H9 (cell line): Measurements from ENCODE around the gene SCN8A. TPM values are rescaled to one million over a fixed set of nuclear protein-coding genes. Genes with fewer than 3 reads are reported as not detected.

Source experiments
- DNase-seq: peaks from one replicate; pipeline ENCODE4 v3.0.0-alpha.2; 2017
- H2AFZ ChIP-seq: one replicate; pipeline ENCODE4 v1.6.1; 2013; ENCODE audit warnings: mild to moderate bottlenecking, low read length, control low read depth, moderate library complexity
- H2AK5ac ChIP-seq: 2 replicates; pipeline ENCODE4 v1.6.1; 2013; ENCODE audit warnings: low read length, control low read depth, mixed read lengths; ENCODE audit not compliant: insufficient read length
- H2BK120ac ChIP-seq: one replicate; pipeline ENCODE4 v1.6.1; 2013; ENCODE audit warnings: low read depth, mild to moderate bottlenecking, low read length, control low read depth, inconsistent platforms; ENCODE audit not compliant: poor library complexity, severe bottlenecking
- H2BK12ac ChIP-seq: 2 replicates; pipeline ENCODE4 v1.6.1; 2013; ENCODE audit warnings: low read length, control low read depth, mixed read lengths, low read depth; ENCODE audit not compliant: insufficient read length
- H2BK15ac ChIP-seq: 2 replicates; pipeline ENCODE4 v1.6.1; 2013; ENCODE audit warnings: low read depth, low read length, control low read depth
- H2BK20ac ChIP-seq: one replicate; pipeline ENCODE4 v1.6.1; 2013; ENCODE audit warnings: low read depth, mild to moderate bottlenecking, low read length, control low read depth, inconsistent platforms; ENCODE audit not compliant: poor library complexity, severe bottlenecking
- H2BK5ac ChIP-seq: 2 replicates; pipeline ENCODE4 v1.6.1; 2013; ENCODE audit warnings: low read length, control low read depth, mixed read lengths; ENCODE audit not compliant: insufficient read length
- H3K14ac ChIP-seq: 2 replicates; pipeline ENCODE4 v1.6.1; 2013; ENCODE audit warnings: low read length, control low read depth; ENCODE audit not compliant: insufficient read depth
- H3K18ac ChIP-seq: 2 replicates; pipeline ENCODE4 v1.6.1; 2013; ENCODE audit warnings: low read depth, mild to moderate bottlenecking, mixed read lengths, low read length, control low read depth; ENCODE audit not compliant: insufficient read length
- H3K23ac ChIP-seq: 2 replicates; pipeline ENCODE4 v1.6.1; 2013; ENCODE audit warnings: low read length, control low read depth, mixed read lengths, low read depth; ENCODE audit not compliant: insufficient read length
- H3K23me2 ChIP-seq: 2 replicates; pipeline ENCODE4 v1.6.1; 2013; ENCODE audit warnings: low read depth, mild to moderate bottlenecking, mixed read lengths, low read length, control low read depth; ENCODE audit not compliant: insufficient read length, poor library complexity, severe bottlenecking
- H3K27ac ChIP-seq: 2 replicates; pipeline ENCODE4 v1.5.1; 2013; ENCODE audit warnings: low read length, control low read depth, mixed read lengths, low read depth; ENCODE audit not compliant: insufficient read length
- H3K27me3 ChIP-seq: 2 replicates; pipeline ENCODE4 v1.6.1; 2013; ENCODE audit warnings: low read length, control low read depth, inconsistent platforms; ENCODE audit not compliant: insufficient read depth
- H3K4ac ChIP-seq: 2 replicates; pipeline ENCODE4 v1.6.1; 2013; ENCODE audit warnings: low read depth, mild to moderate bottlenecking, control low read depth, inconsistent platforms, low read length, moderate library complexity
- H3K4me1 ChIP-seq: 2 replicates; pipeline ENCODE4 v1.6.1; 2013; ENCODE audit warnings: low read length, control low read depth, inconsistent platforms; ENCODE audit not compliant: insufficient read depth
- H3K4me2 ChIP-seq: 2 replicates; pipeline ENCODE4 v1.6.1; 2013; ENCODE audit warnings: low read length, control low read depth, mixed read lengths; ENCODE audit not compliant: insufficient read length, insufficient read depth
- H3K56ac ChIP-seq: 2 replicates; pipeline ENCODE4 v1.6.1; 2013; ENCODE audit warnings: low read depth, mild to moderate bottlenecking, mixed read lengths, low read length, control low read depth; ENCODE audit not compliant: insufficient read length
- H3K79me1 ChIP-seq: 2 replicates; pipeline ENCODE4 v1.6.1; 2013; ENCODE audit warnings: low read depth, mild to moderate bottlenecking, moderate library complexity, low read length, control low read depth, inconsistent platforms; ENCODE audit not compliant: insufficient read depth, poor library complexity, severe bottlenecking
- H3K79me2 ChIP-seq: 2 replicates; pipeline ENCODE4 v1.6.1; 2013; ENCODE audit warnings: low read length, control low read depth, inconsistent platforms; ENCODE audit not compliant: insufficient read depth
- H3K9ac ChIP-seq: 2 replicates; pipeline ENCODE4 v1.6.1; 2013; ENCODE audit warnings: low read length, control low read depth, mixed read lengths; ENCODE audit not compliant: insufficient read length; ENCODE audit errors: extremely low read depth
- H3K9me3 ChIP-seq: one replicate; pipeline ENCODE4 v1.6.1; 2013; ENCODE audit warnings: low read depth, low read length, inconsistent platforms; ENCODE audit not compliant: control insufficient read depth
- H3T11ph ChIP-seq: one replicate; pipeline ENCODE4 v1.6.1; 2013; ENCODE audit warnings: mild to moderate bottlenecking, low read length, control low read depth, inconsistent platforms
- H4K20me1 ChIP-seq: one replicate; pipeline ENCODE4 v1.6.1; 2013; ENCODE audit not compliant: control insufficient read depth, insufficient read length, insufficient read depth
- H4K5ac ChIP-seq: 2 replicates; pipeline ENCODE4 v1.6.1; 2013; ENCODE audit warnings: low read depth, mild to moderate bottlenecking, mixed read lengths, low read length, control low read depth; ENCODE audit not compliant: insufficient read length
- H4K8ac ChIP-seq: replicated peaks from 2 replicates; pipeline ENCODE4 v1.6.1; 2013; ENCODE audit warnings: low read length, control low read depth, mixed read lengths, low read depth; ENCODE audit not compliant: insufficient read length
- H4K91ac ChIP-seq: 2 replicates; pipeline ENCODE4 v1.6.1; 2013; ENCODE audit warnings: low read depth, mild to moderate bottlenecking, moderate library complexity, mixed read lengths, low read length, control low read depth; ENCODE audit not compliant: insufficient read length
- H3K27ac Mint-ChIP-seq, 3 experiments: 2 replicates in 2 of 3; 3 replicates in 1 of 3; pipeline ENCODE4 v1.8.0; 2020 to 2021; ENCODE audit warnings: mixed read lengths in 3 of 3, mild to moderate bottlenecking in 1 of 3, moderate library complexity in 1 of 3
- H3K27me3 Mint-ChIP-seq: 2 replicates; pipeline ENCODE4 v1.8.0; 2021; ENCODE audit warnings: low read depth, mild to moderate bottlenecking, moderate library complexity, mixed read lengths
- H3K36me3 Mint-ChIP-seq, 3 experiments: 2 replicates in 2 of 3; 3 replicates in 1 of 3; pipeline ENCODE4 v1.8.0; 2020 to 2021; ENCODE audit warnings: low read depth in 3 of 3, mixed read lengths in 3 of 3; ENCODE audit not compliant: insufficient read depth in 1 of 3
- H3K4me1 Mint-ChIP-seq, 2 experiments: 2 replicates each; pipeline ENCODE4 v1.8.0; 2020; ENCODE audit warnings: mixed read lengths in 2 of 2
- H3K4me3 Mint-ChIP-seq, 2 experiments: 2 replicates in 1 of 2; 3 replicates in 1 of 2; pipeline ENCODE4 v1.8.0; 2020 to 2021; ENCODE audit warnings: mild to moderate bottlenecking in 2 of 2, mixed read lengths in 2 of 2, moderate library complexity in 1 of 2
- H3K9me3 Mint-ChIP-seq, 2 experiments: 2 replicates in 1 of 2; 3 replicates in 1 of 2; pipeline ENCODE4 v1.8.0; 2020; ENCODE audit warnings: mild to moderate bottlenecking in 2 of 2, mixed read lengths in 2 of 2, moderate library complexity in 1 of 2
- WGBS: extraction: QIAGEN DNeasy Blood & Tissue Kit; methylation state at CpG from one replicate; pipeline ENCODE4 v1.1.7; 2013; ENCODE audit warnings: missing lambda C conversion rate, low lambda C conversion rate, mixed read lengths; ENCODE audit not compliant: insufficient read length; ENCODE audit errors: extremely low coverage; 5-methylcytosine and 5-hydroxymethylcytosine counted together
- total RNA-seq: library from RNA; stranded (reverse); gene quantifications from 2 replicates; pipeline ENCODE4 v1.2.1, GENCODE V29; 2021
- TF ChIP-seq, protein P1 (sequence below): fragments of 200-600 bp; sonication (generic); conservative IDR thresholded peaks from 3 replicates; pipeline ENCODE4 v1.8.0; 2021; ENCODE audit warnings: antibody characterized with exemption, mild to moderate bottlenecking

SCN8A gene
- total RNA-seq, 1 experiment from 2014 or later: 15.2 TPM

DNA sequence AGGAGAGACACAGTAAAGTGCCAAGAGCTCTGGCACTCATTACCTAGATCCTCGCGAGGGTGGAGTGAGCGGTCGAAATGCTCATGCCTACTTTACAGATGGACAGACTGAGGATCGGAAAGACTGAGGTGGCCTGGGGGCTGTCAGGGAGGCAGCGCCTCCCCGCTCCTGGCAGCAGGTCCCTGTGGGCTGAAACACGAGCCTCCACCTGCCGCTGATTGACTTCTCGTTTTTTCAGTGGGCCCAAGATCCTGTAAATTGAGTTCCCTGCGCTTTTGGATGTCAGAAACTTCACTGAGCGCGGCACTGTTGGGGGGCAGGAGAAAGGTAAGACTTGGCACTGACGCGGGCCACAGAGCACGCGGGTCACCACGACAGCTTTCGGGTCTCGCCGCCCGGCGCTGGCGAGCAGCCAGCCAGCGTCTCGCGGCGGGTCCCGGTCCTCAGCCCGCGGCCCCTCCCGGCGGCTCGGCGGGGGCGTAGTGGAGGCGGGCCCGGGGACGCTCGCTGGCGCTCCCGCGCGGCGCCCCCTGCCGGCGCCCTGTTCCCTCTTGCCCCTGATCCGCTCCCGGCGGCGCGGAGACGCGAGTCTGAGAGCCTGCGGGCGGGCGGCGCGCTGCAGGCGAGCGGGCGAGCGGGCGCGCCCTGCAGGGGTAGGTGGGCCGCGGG is 552 bp upstream of the SCN8A start:
- no peaks in the 10 kb centered on the region for H3K27me3 ChIP-seq
- H4K5ac ChIP-seq: no peak overlapping the region
- H2AK5ac ChIP-seq: no peak overlapping the region
- no peak overlapping the region for H2BK5ac ChIP-seq
- H3K23me2 ChIP-seq: peaks cover 4% of the 10 kb centered on the region
- Mint-ChIP-seq H3K4me3 (peak overlapping the region; percentile 78 to 86), H3K4me1 (peaks cover 26 to 29% of the 10 kb centered on the region in 2 experiments), H3K27ac (peak overlapping the region in 2 of 3 experiments; percentile 26 to 50; a peak in 3 of 7 replicates), H3K9me3 (no peaks in the 10 kb centered on the region; a peak in 1 of 5 replicates), H3K27me3 (peaks cover 21% of the 10 kb centered on the region), H3K36me3 (peaks cover 1 to 6% (median 1%) of the 10 kb centered on the region in 3 experiments; a peak in 5 of 7 replicates)
- no peak overlapping the region for H3T11ph ChIP-seq
- H4K8ac ChIP-seq: no peak overlapping the region
- H3K79me1 ChIP-seq: no peaks in the 10 kb centered on the region
- no peak overlapping the region for H3K14ac ChIP-seq
- WGBS: no CpG with 5 or more reads among the region's 67 CpGs
- DNase-seq: no peak
- H4K91ac ChIP-seq: no peak overlapping the region
- no peak overlapping the region for H3K56ac ChIP-seq
- H3K9ac ChIP-seq: peak overlapping the region; percentile 49
- H3K4me1 ChIP-seq: peaks cover 2% of the 10 kb centered on the region; the same call in 1 of the 2 replicates
- no peak overlapping the region for H3K4ac ChIP-seq
- H3K79me2 ChIP-seq: peaks cover 7% of the 10 kb centered on the region; the same call in 1 of the 2 replicates
- no peak overlapping the region for H3K27ac ChIP-seq
- H2AFZ ChIP-seq: no peak overlapping the region
- H2BK20ac ChIP-seq: no peak overlapping the region
- no peaks in the 10 kb centered on the region for H3K9me3 ChIP-seq
- no peaks in the 10 kb centered on the region for H4K20me1 ChIP-seq
- H3K23ac ChIP-seq: no peak overlapping the region
- H2BK15ac ChIP-seq: no peak overlapping the region
- H3K18ac ChIP-seq: no peak overlapping the region
- peak overlapping the region; percentile 23 for H3K4me2 ChIP-seq
- H2BK12ac ChIP-seq: no peak overlapping the region
- TF ChIP-seq, protein P1, sequence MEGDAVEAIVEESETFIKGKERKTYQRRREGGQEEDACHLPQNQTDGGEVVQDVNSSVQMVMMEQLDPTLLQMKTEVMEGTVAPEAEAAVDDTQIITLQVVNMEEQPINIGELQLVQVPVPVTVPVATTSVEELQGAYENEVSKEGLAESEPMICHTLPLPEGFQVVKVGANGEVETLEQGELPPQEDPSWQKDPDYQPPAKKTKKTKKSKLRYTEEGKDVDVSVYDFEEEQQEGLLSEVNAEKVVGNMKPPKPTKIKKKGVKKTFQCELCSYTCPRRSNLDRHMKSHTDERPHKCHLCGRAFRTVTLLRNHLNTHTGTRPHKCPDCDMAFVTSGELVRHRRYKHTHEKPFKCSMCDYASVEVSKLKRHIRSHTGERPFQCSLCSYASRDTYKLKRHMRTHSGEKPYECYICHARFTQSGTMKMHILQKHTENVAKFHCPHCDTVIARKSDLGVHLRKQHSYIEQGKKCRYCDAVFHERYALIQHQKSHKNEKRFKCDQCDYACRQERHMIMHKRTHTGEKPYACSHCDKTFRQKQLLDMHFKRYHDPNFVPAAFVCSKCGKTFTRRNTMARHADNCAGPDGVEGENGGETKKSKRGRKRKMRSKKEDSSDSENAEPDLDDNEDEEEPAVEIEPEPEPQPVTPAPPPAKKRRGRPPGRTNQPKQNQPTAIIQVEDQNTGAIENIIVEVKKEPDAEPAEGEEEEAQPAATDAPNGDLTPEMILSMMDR: peak; percentile 68; the same call in 2 of the 3 replicates
- no peak overlapping the region for H2BK120ac ChIP-seq
